ENCODE data around the gene CD300LG. TPM values are rescaled to one million over a fixed set of nuclear protein-coding genes. Genes with fewer than 3 reads are reported as not detected.

Gene CD300LG
- polyA plus RNA-seq, 1 experiment, result not detected

DNA sequence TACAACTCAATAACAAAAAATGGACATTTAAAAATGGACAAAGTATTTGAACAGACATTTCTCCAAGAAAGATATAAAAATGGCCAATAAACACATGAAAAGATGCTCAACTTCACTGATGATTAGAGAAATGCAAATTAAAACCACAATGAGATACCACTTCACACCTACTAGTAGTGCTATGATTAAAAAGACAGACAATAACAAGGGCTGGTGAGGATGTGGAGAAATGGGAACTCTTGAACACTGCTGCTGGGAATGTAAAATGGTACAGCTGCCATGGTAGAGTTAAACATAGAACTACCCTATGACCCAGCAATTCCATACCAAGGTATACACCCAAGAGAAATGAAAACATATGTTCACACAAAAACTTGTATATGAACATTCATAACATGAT is 41.9 kb upstream of the CD300LG start:
- no peak for DNase-seq (ENCODE audit: low read depth, low spot score)
- no peaks in the 10 kb centered on the region for H3K27me3 ChIP-seq (ENCODE audit: control insufficient read depth, insufficient read depth, low read length)
- no peak overlapping the region for H3K4me3 ChIP-seq (ENCODE audit: low read depth, low read length)
- TF ChIP-seq, protein P1, sequence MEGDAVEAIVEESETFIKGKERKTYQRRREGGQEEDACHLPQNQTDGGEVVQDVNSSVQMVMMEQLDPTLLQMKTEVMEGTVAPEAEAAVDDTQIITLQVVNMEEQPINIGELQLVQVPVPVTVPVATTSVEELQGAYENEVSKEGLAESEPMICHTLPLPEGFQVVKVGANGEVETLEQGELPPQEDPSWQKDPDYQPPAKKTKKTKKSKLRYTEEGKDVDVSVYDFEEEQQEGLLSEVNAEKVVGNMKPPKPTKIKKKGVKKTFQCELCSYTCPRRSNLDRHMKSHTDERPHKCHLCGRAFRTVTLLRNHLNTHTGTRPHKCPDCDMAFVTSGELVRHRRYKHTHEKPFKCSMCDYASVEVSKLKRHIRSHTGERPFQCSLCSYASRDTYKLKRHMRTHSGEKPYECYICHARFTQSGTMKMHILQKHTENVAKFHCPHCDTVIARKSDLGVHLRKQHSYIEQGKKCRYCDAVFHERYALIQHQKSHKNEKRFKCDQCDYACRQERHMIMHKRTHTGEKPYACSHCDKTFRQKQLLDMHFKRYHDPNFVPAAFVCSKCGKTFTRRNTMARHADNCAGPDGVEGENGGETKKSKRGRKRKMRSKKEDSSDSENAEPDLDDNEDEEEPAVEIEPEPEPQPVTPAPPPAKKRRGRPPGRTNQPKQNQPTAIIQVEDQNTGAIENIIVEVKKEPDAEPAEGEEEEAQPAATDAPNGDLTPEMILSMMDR (IDR thresholded peaks at IDR 0.05; ENCODE audit: low read depth, low read length), result no peak
- H3K27ac ChIP-seq (ENCODE audit: low read depth, low read length), result no peak overlapping the region
- ChIA-PET CTCF (interaction anchor here (1.2 kb wide), 1 partner anchor 41 kb away, joined by 3 read pairs; no protein-coding TSS in a partner anchor), POLR2A (no interaction called here)
- no peaks in the 10 kb centered on the region for H3K9me3 ChIP-seq (ENCODE audit: control insufficient read depth, insufficient read depth, low read length)

DNA sequence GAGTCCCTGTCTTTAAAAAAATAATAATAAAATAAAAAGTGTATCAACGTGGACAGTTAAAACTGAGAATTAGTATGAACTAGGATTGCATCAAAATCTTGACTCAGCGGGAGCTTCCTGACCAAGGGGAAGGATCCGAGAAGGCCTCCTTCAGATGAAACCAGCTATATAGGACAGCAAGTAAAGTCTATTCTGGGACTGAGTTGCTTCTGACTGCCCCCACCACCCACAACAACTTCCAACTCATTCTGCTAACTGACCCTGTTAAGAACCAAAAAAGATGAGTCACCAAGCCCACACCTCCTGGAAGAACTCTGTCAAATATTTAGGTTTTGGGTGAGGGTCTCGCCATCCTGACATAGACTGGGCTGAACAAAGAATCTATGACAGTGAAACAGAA is 38.9 kb upstream of the CD300LG start:
- no peaks in the 10 kb centered on the region for H3K27me3 ChIP-seq (ENCODE audit: control insufficient read depth, insufficient read depth, low read length)
- TF ChIP-seq, protein P1 (IDR thresholded peaks at IDR 0.05; ENCODE audit: low read depth, low read length), result no peak
- ChIA-PET POLR2A (no interaction called here), CTCF (no interaction called here)
- no peak overlapping the region for H3K27ac ChIP-seq (ENCODE audit: low read depth, low read length)
- no peak for DNase-seq (ENCODE audit: low read depth, low spot score)
- no peak overlapping the region for H3K4me3 ChIP-seq (ENCODE audit: low read depth, low read length)
- no peaks in the 10 kb centered on the region for H3K9me3 ChIP-seq (ENCODE audit: control insufficient read depth, insufficient read depth, low read length)

DNA sequence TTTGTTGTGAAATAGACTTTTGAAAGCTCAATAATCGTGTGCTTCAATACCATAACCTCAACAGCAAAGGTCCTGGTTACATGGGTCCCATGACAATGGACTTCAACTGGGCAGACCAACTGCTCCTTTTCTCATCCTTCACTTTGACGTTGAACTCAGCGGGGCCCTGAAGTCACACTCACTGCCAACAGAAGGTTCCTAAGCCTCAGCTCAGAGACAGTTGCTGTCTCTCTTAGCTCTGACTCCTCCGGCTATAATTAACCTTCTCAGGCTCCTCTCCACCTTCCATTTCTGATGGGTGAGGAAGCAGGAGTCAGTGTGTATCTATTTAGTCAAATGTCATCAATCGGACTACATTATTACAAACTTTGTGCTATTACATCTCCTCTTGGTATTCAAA is 37.9 kb upstream of the CD300LG start:
- no peaks in the 10 kb centered on the region for H3K27me3 ChIP-seq (ENCODE audit: control insufficient read depth, insufficient read depth, low read length)
- H3K4me3 ChIP-seq (ENCODE audit: low read depth, low read length), result no peak overlapping the region
- DNase-seq (ENCODE audit: low read depth, low spot score), result no peak
- no peaks in the 10 kb centered on the region for H3K9me3 ChIP-seq (ENCODE audit: control insufficient read depth, insufficient read depth, low read length)
- no peak overlapping the region for H3K27ac ChIP-seq (ENCODE audit: low read depth, low read length)
- ChIA-PET CTCF (interaction anchor here (0.5 to 0.7 kb wide), 2 partner anchors 37 to 43 kb away, joined by 3 to 5 read pairs; no protein-coding TSS in a partner anchor), POLR2A (no interaction called here)
- TF ChIP-seq, protein P1 (IDR thresholded peaks at IDR 0.05; ENCODE audit: low read depth, low read length), result no peak

DNA sequence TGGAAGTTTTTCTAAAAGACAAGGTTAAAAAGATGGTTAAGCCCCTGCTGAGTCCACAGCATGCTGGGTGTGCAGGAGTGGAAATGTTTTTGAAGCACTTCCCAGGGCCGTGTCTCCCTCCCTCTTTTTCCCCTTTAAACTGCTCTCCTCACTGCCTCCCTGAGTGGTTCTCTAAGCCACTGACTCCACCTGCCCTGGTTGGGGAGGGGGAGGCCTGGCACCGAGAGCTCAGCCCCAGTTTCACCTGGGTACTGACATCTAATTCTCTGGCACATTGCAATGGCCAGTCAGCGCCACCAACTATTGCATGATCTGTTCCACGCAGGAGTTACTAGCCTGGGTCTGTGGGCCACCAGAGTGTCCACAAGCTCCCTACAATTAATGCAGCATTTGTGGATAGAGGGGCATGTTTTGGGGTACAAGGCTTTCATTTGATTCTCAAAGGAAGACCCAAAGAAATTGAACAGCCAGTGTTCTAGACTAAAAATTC is 36.7 kb upstream of the CD300LG start:
- H3K27ac ChIP-seq (ENCODE audit: low read depth, low read length), result no peak overlapping the region
- ChIA-PET CTCF (no interaction called here), POLR2A (no interaction called here)
- DNase-seq (ENCODE audit: low read depth, low spot score), result no peak
- TF ChIP-seq, protein P1 (IDR thresholded peaks at IDR 0.05; ENCODE audit: low read depth, low read length), result no peak
- H3K27me3 ChIP-seq (ENCODE audit: control insufficient read depth, insufficient read depth, low read length), result no peaks in the 10 kb centered on the region
- no peaks in the 10 kb centered on the region for H3K9me3 ChIP-seq (ENCODE audit: control insufficient read depth, insufficient read depth, low read length)
- H3K4me3 ChIP-seq (ENCODE audit: low read depth, low read length), result no peak overlapping the region

DNA sequence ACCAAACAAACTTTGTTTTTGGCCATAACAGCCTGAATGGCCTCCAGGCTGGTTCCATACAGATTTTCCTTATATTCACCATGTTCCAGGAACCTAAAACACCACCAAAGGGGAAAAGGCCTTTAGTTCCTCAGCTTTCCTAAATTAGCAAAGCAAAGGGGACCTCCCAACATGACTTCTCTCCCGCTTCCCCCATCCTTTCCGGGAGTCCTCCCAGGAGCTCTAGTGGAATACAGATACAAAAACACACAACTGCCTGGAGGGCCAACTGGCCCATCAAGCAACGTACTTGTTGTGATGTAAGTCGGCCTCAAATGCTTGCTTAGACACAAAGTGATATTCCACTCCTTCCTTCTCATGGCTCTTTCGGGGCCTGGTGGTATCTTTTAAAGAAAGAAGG is 36.2 kb upstream of the CD300LG start:
- CTCF ChIA-PET, result no interaction called here
- Histone ChIP-seq H3K9me3 (ENCODE audit: control insufficient read depth, insufficient read depth, low read length) (no peaks in the 10 kb centered on the region), H3K27ac (ENCODE audit: low read depth, low read length) (no peak overlapping the region), H3K4me3 (ENCODE audit: low read depth, low read length) (no peak overlapping the region), H3K27me3 (ENCODE audit: control insufficient read depth, insufficient read depth, low read length) (no peaks in the 10 kb centered on the region)
- no peak for DNase-seq (ENCODE audit: low read depth, low spot score)
- POLR2A ChIA-PET, result no interaction called here
- TF ChIP-seq, protein P1 (IDR thresholded peaks at IDR 0.05; ENCODE audit: low read depth, low read length), result no peak

All from AG04450 (cell line).